Activated CD4-positive, alpha-beta T cell treated with anti-CD3 and anti-CD28 coated beads, Interleukin-2, amount 50 U/mL, for 4 hours (primary cell): ENCODE data around the gene LPCAT2.

Source experiments
- DNase-seq, 2 experiments: peaks; one replicate each; pipeline ENCODE4 v3.0.0-alpha.2; 2020

The LPCAT2 gene

DNA sequence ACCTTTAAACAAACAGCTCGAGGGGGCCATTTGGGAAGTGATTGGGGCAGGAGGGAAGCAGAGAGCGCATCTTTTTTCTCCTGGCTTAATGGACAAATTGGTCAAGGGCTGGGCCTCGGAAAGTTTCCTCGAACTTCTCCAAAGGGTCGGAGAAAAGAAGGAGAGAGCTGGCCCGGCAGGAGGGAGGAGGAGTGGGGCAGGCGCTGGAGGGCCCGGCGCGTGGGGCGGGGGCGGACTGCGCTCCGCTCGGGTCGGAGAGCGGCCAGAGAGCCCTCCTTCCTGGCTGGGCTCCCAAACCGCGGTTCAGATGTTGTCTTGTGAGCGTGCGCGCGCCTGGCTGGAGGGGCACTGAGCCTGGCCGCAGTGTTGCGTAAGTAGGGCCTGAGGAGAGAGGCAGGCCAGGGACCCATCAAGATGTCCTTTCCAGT is 28.6 kb upstream of the LPCAT2 start:
- DNase-seq: no peak

- DNase-seq: no peak
Observed at GRCh38 chr16:55481023-55481422, 27.8 kb upstream of the LPCAT2 start.

- no peak for DNase-seq
Observed at GRCh38 chr16:55482056-55482455, 26.8 kb upstream of the LPCAT2 start.

- no peak for DNase-seq
Observed at GRCh38 chr16:55487048-55487803, 21.6 kb upstream of the LPCAT2 start.

DNA sequence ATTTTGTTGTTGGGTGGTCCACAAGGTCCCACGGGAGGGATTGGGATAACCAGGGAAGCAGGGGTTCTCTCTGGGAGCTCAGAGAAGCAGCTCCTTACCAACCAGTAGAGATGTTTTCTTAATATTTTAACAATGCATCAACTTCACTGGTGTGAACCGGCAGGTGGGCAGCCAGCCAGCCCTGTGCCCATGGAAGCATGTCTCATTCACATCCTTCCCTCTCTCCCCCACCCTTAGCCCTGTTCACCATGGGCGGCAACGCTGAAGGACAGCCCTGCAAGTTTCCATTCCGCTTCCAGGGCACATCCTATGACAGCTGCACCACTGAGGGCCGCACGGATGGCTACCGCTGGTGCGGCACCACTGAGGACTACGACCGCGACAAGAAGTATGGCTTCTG is 20.6 kb upstream of the LPCAT2 start:
- DNase-seq: no peak

DNA sequence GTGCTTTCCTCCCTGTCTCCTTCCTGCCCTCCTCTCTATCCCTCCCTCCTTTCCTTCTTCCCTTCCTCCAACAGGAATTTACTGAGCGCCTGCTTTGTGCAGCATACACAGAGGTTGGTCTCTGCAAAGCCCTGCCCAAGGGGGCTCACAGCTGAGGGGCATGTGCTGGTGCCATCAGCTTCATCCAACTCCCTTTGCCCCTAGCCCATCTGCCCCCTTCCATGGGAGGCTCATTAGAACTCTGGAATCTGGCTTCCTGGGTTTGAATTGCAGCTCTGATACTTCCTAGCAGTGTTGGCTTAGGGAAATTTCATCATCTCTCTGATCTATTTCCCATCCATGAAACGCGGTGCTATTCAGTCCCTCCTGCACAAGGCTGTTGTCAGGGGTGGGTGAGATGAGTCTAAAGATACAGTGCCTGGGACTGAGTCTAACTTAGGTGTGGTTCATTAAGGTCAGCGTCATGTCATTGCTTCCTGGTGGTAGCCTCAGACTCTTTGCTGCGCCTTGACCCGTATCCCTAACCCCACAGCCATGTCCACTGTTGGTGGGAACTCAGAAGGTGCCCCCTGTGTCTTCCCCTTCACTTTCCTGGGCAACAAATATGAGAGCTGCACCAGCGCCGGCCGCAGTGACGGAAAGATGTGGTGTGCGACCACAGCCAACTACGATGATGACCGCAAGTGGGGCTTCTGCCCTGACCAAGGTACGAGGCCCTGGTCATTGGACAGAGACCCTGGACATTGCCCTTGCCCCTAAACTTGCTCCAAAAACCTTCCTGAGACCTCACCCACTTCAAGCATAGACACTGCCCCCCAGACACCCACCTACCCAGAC is 19.5 kb upstream of the LPCAT2 start:
- DNase-seq: no peak

- DNase-seq: no peak
Observed at GRCh38 chr16:55489956-55490265, 19.0 kb upstream of the LPCAT2 start.

DNA sequence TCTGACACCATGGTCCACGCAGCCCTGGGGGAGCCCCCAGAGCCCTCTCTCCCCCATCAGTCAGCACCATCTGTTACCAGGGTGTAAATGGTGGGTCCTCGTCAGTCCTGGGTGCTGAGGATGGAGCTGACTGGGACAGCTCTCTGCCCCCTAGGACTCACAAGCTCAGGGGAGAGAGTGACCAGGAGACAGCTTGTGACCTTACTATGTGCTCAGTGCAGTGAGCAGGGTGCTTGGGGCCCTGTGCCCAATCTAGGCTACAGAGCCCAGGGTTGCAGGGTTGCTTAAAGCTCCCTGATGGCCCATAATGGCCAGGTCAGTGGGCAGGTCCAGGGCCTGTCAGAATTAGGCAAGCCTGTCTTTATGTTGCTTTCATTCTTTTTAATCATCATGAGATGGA is 18.6 kb upstream of the LPCAT2 start:
- DNase-seq: no peak

DNA sequence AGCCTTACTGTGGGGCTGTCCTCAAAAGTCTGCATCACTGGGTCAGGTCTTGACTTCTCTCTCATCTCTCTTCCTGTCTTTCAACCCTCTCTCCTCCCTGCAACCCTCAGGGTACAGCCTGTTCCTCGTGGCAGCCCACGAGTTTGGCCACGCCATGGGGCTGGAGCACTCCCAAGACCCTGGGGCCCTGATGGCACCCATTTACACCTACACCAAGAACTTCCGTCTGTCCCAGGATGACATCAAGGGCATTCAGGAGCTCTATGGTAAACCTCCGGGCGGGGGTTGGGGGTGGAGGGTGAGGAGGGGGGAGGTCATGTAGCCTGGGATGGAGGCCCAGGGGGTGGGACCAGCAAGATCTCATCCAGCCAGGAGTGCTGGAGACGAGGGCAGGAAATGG is 17.2 kb upstream of the LPCAT2 start:
- DNase-seq: no peak

- DNase-seq: no peak
Observed at GRCh38 chr16:55492756-55493380, 16.0 kb upstream of the LPCAT2 start.

- DNase-seq: no peak
Observed at GRCh38 chr16:55494994-55495421, 13.9 kb upstream of the LPCAT2 start.

GRCh38 chr16:55495616-55496289 is 13.1 kb upstream of the LPCAT2 start:
- no peak for DNase-seq

- no peak for DNase-seq
Observed at GRCh38 chr16:55496509-55497145, 12.2 kb upstream of the LPCAT2 start.

DNA sequence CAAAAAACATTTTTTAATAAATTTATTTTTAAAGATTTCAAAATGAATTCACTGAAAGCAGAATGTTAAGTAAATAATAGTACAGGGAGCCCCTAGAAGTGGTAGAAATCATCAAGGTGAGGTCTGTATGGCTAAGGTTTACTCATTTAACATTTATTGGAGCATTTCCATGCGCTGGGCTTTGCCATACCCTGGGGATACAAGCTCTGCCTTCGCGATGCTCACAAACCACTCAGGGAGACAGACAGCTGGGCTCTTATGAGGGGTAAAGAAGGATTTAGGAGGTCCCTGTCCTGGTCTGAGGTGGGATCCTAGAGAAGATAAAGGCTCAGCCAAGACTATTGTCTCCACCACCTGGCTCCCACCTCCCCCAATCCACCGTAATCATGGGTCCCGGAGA is 11.3 kb upstream of the LPCAT2 start:
- DNase-seq: no peak

- no peak for DNase-seq
Observed at GRCh38 chr16:55498101-55498500, 10.8 kb upstream of the LPCAT2 start.

- DNase-seq: no peak
Observed at GRCh38 chr16:55499281-55499680, 9.6 kb upstream of the LPCAT2 start.

- DNase-seq: no peak
Observed at GRCh38 chr16:55499951-55500529, 8.8 kb upstream of the LPCAT2 start.

DNA sequence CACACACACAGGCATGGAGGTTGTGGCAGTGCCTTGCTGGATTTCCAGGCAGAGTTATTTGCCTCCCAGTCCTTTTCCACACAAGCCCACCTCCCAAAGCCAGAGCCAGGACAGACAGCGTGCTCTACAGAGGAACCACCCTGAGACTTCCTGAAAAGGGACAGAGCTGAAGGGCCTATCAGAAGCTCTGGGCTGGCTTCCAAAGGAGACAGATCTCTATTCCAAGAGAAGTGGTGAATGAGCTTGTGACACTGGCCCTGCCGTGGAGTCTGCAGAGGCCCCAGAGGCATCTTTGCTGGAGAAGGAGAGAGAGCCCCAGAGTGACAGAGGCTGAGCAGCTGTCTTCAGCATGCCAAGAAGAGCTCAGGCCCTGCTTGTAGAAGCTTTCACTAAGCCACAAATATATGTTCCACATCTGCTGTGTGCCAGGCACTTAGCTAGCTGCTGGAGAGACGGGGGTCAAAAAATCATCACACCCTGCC is 8.3 kb upstream of the LPCAT2 start:
- no peak for DNase-seq

DNA sequence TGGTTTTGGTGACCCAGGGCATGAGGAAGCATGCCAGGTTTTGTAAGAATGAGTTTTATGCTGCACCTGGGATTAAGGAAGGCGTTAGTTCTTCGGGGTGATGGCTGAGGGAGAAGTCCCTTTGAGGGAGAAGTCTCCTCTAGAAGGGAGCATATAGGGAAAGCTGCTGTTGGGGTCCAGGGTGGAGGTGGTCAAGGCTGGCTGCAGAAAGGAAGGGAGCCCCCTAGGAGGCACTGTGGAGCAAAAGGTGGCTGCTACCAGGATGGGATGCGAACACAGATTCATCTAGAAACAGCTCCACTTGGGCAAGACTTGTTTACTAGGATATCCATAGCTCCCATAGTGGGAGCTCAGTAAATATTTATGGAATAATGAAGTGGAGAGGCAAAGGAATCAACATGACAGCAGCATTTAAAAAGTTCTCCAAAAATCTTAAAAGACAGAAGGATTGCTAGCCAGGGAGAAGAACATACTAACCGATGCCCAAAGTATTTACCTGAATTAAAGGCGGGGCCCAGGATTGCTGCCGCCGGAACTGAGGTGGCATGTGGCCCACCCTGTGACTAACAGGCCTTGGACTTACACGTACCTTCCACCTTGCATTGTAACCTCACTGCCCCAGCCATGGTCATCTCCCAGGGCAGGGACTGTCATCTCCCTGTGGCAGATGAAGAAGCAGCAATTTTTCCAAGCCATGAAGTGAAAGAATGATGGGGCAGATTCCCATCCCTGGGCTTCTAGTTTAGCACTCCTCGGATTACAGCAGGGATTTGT is 7.1 kb upstream of the LPCAT2 start:
- no peak for DNase-seq

DNA sequence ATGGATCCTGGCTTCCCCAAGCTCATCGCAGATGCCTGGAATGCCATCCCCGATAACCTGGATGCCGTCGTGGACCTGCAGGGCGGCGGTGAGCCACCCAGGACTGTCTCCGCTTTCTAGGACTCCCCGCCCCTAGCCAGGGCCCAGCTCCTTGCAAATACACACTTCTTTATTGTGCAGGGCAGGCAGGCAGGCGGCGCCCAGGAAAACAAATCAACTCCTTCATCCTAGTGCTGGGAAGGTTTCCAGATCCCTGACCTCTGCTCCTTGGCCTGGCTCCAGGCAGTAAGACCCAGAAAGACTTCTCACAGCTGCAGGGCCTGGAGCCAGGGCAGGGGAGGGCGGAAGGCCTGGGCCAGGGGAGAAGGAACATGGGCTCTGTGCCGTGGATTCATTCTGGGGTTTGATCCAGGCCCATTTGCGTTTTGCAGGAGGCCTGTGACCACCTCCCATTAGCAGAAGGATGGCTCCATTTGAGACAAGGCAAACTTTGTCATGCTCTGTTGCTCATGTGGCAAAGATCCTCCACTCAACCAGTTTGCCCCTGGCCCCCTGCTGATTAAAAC is 6.0 kb upstream of the LPCAT2 start:
- DNase-seq: no peak
